Suprapubic skin (tissue), 4 donors: ENCODE results near the gene ACYP2. TPM values are rescaled to one million over a fixed set of nuclear protein-coding genes. Genes with fewer than 3 reads are reported as not detected.

Experiments
- DNase-seq, 2 donors: peaks; one replicate each; pipeline ENCODE4 v3.0.0-alpha.2; 2019; ENCODE audit warnings: low spot score in 2 of 2
- H3K27ac ChIP-seq: fragments of 200-600 bp; sonication (generic); one replicate; pipeline ENCODE4 v1.5.1; 2019
- H3K27me3 ChIP-seq: fragments of 200-600 bp; sonication (generic); one replicate; pipeline ENCODE4 v1.5.1; 2019
- H3K36me3 ChIP-seq: fragments of 200-600 bp; sonication (generic); one replicate; pipeline ENCODE4 v1.5.1; 2019
- H3K4me1 ChIP-seq: fragments of 200-600 bp; sonication (generic); one replicate; pipeline ENCODE4 v1.5.1; 2019
- H3K4me3 ChIP-seq: fragments of 200-600 bp; sonication (generic); one replicate; pipeline ENCODE4 v1.5.1; 2019; ENCODE audit warnings: mild to moderate bottlenecking
- H3K9me3 ChIP-seq: fragments of 200-600 bp; sonication (generic); one replicate; pipeline ENCODE4 v1.5.1; 2019
- EP300 ChIP-seq: sonication (generic); formaldehyde crosslinking; IDR thresholded peaks from one replicate; pipeline ENCODE4 v1.6.1; 2017; ENCODE audit warnings: antibody characterized with exemption
- POLR2A ChIP-seq, 2 donors: fragments of 450-650 bp; IDR thresholded peaks; one replicate each; pipeline ENCODE4 v1.6.1; 2017; ENCODE audit warnings: antibody characterized with exemption in 2 of 2, mild to moderate bottlenecking in 2 of 2, moderate library complexity in 2 of 2
- POLR2AphosphoS5 ChIP-seq, 3 donors: sonication (generic); formaldehyde crosslinking; IDR thresholded peaks; one replicate each; pipeline ENCODE4 v1.6.1; 2017; ENCODE audit warnings: antibody characterized with exemption in 3 of 3
- WGBS: methylation state at CpG from one replicate; pipeline ENCODE4 v1.1.5; 2018; 5-methylcytosine and 5-hydroxymethylcytosine counted together
- total RNA-seq, 4 donors: library from RNA; depleted of rRNA; stranded (reverse); fragments of >200 nt; gene quantifications; one replicate each; pipeline ENCODE4 v1.1.0, GENCODE V29; 2016
- TF ChIP-seq, protein P1 (sequence below), 2 donors: fragments of 200-600 bp in 1 of 2; fragments of 450-650 bp in 1 of 2; sonication (generic) in 1 of 2; IDR thresholded peaks; one replicate each; pipeline ENCODE4 v1.5.1; 2016 to 2019; ENCODE audit warnings: antibody characterized with exemption in 2 of 2, mild to moderate bottlenecking in 1 of 2, moderate library complexity in 1 of 2

ACYP2 gene
- total RNA-seq, 4 donors from 2014 or later = 9.1 to 20.2 (median 14.2) TPM

DNA sequence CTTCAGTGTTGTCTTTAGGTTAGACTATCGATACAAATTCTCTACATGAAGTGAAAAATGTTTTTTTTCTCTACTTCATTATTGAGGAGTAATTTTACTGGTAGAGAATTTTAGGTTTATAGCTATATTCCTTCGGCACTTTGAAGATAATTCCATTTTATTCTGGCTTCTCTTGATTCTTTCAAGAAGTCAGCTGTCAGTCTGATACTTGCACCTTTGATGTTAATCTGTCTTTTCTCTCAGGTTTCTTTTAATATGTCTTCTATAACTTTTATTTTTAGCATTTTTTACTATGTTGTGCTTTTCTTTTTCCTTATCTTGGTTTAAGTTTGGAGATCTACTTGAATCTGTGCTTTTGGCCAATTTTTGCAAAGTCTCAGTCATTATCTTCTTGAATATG, 122.0 kb downstream of the ACYP2 start:
- WGBS = 90% methylated on average over 2 of the region's 2 CpGs
- no peak for TF ChIP-seq EP300
- no peak for TF ChIP-seq POLR2A (IDR thresholded peaks at IDR 0.05)
- TF ChIP-seq, protein P1, sequence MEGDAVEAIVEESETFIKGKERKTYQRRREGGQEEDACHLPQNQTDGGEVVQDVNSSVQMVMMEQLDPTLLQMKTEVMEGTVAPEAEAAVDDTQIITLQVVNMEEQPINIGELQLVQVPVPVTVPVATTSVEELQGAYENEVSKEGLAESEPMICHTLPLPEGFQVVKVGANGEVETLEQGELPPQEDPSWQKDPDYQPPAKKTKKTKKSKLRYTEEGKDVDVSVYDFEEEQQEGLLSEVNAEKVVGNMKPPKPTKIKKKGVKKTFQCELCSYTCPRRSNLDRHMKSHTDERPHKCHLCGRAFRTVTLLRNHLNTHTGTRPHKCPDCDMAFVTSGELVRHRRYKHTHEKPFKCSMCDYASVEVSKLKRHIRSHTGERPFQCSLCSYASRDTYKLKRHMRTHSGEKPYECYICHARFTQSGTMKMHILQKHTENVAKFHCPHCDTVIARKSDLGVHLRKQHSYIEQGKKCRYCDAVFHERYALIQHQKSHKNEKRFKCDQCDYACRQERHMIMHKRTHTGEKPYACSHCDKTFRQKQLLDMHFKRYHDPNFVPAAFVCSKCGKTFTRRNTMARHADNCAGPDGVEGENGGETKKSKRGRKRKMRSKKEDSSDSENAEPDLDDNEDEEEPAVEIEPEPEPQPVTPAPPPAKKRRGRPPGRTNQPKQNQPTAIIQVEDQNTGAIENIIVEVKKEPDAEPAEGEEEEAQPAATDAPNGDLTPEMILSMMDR (IDR thresholded peaks at IDR 0.05) = no peak
- no peak for TF ChIP-seq POLR2AphosphoS5 (IDR thresholded peaks at IDR 0.05)
- H3K27ac ChIP-seq = no peak overlapping the region
- H3K36me3 ChIP-seq = no peaks in the 10 kb centered on the region
- no peak for DNase-seq
- H3K9me3 ChIP-seq = no peaks in the 10 kb centered on the region
- H3K27me3 ChIP-seq = no peaks in the 10 kb centered on the region
- H3K4me1 ChIP-seq = peaks cover 15% of the 10 kb centered on the region
- H3K4me3 ChIP-seq = no peak overlapping the region

GRCh38 chr2:54239427-54239826, 124.0 kb downstream of the ACYP2 start:
- DNase-seq = no peak
- WGBS = 100% methylated on average over 1 of the region's 1 CpG
- H3K27ac ChIP-seq = peak overlapping the region; percentile 74
- no peaks in the 10 kb centered on the region for H3K36me3 ChIP-seq
- no peaks in the 10 kb centered on the region for H3K9me3 ChIP-seq
- no peak overlapping the region for H3K4me3 ChIP-seq
- H3K27me3 ChIP-seq = no peaks in the 10 kb centered on the region
- TF ChIP-seq EP300 (no peak), POLR2AphosphoS5 (IDR thresholded peaks at IDR 0.05) (no peak), POLR2A (IDR thresholded peaks at IDR 0.05) (no peak)
- TF ChIP-seq, protein P1 (IDR thresholded peaks at IDR 0.05) = no peak
- H3K4me1 ChIP-seq = peaks cover 15% of the 10 kb centered on the region

DNA sequence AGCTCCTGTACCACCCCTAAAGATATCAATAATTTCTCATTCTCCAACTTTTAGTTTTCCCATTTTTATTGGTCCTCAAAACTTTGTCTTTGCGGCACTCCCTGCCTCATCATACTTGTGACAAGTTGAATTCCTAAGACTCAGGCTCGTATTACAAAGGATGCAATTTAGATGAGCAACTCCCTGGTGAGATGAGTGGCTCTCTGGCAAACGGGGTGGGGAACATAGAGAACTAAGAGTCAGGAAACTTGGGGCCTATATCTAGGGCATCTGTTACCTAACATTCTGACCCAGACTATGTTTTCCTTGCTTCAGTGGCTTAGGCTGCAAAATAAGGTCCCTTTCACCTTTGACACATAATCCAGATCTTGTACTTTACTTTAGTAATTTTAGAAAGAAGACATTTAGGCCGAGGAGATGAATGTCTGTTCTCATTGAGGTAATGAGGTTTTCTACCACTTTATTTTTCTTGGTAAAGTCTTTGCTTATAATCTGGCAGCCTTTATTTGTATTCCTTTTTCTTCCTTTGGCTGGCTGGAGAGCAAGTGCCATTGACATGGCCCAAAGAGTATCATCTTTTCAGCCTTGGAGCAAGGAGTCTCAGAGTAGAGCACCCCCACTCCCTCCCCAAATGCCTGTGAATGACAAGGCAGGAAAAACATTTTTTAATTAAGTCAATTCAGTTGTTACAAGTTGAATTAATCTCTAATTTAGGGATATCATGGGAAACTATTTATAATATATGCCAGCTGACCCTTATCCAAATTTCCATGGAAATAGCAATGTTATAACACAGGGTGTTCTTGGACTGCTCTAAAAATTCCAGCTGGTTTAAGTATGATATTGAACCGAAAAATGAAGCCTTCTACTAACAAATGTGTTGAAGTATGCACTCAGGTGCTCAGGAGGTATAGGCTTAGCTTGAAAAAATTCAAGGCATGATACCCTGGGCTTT, 125.4 kb downstream of the ACYP2 start:
- peak in 1 of 3 donors; percentile 8 for TF ChIP-seq POLR2AphosphoS5 (IDR thresholded peaks at IDR 0.05)
- no peak for TF ChIP-seq EP300
- peak overlapping the region; percentile 76 for H3K27ac ChIP-seq
- no peak overlapping the region for H3K4me3 ChIP-seq
- H3K9me3 ChIP-seq = no peaks in the 10 kb centered on the region
- H3K4me1 ChIP-seq = peaks cover 15% of the 10 kb centered on the region
- H3K27me3 ChIP-seq = no peaks in the 10 kb centered on the region
- H3K36me3 ChIP-seq = no peaks in the 10 kb centered on the region
- WGBS = 50% methylated on average over 5 of the region's 5 CpGs
- no peak for DNase-seq

DNA sequence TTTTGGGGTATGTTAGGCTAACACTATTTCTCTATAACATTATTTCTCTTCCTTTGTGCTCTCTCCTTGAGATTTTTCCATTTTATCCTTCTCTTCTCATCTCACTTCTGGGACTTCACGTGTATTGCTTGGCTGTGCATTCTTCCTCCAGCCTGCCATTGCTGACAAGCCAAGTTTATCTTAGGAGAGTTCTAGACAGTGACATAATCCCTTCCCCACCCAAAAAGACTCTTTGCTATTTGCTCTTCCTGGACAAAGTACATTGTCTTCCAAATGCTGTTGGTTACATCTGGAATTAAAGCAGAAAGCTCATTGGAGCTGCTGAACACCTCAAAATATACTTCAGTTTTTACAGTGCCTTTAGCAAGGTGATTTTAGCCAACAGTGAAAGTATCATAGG, 131.7 kb downstream of the ACYP2 start:
- Histone ChIP-seq H3K4me3 (no peak overlapping the region), H3K27me3 (no peaks in the 10 kb centered on the region), H3K9me3 (no peaks in the 10 kb centered on the region), H3K4me1 (no peaks in the 10 kb centered on the region), H3K36me3 (no peaks in the 10 kb centered on the region), H3K27ac (no peak overlapping the region)
- 50% methylated on average over 1 of the region's 1 CpG for WGBS
- TF ChIP-seq EP300 = no peak
- TF ChIP-seq POLR2A (IDR thresholded peaks at IDR 0.05) = no peak
- TF ChIP-seq, protein P1 (IDR thresholded peaks at IDR 0.05) = no peak
- no peak for TF ChIP-seq POLR2AphosphoS5 (IDR thresholded peaks at IDR 0.05)
- DNase-seq = no peak

- Histone ChIP-seq H3K27me3 (no peaks in the 10 kb centered on the region), H3K4me1 (no peaks in the 10 kb centered on the region), H3K9me3 (no peaks in the 10 kb centered on the region), H3K4me3 (no peak overlapping the region), H3K36me3 (no peaks in the 10 kb centered on the region), H3K27ac (no peak overlapping the region)
- DNase-seq = no peak
- TF ChIP-seq POLR2A (IDR thresholded peaks at IDR 0.05) (no peak), EP300 (no peak), POLR2AphosphoS5 (IDR thresholded peaks at IDR 0.05) (no peak)
- TF ChIP-seq, protein P1 (IDR thresholded peaks at IDR 0.05) = no peak
These were observed 134.2 kb downstream of the ACYP2 start for GRCh38 chr2:54249629-54250028.
